ENCODE measurements around the gene RNASE11.
"Not testable (repeated sequence)": the region's sequence is repeated elsewhere in the genome, so short reads cannot be mapped to it uniquely, and the experiment has no call there.

RNASE11 gene

DNA sequence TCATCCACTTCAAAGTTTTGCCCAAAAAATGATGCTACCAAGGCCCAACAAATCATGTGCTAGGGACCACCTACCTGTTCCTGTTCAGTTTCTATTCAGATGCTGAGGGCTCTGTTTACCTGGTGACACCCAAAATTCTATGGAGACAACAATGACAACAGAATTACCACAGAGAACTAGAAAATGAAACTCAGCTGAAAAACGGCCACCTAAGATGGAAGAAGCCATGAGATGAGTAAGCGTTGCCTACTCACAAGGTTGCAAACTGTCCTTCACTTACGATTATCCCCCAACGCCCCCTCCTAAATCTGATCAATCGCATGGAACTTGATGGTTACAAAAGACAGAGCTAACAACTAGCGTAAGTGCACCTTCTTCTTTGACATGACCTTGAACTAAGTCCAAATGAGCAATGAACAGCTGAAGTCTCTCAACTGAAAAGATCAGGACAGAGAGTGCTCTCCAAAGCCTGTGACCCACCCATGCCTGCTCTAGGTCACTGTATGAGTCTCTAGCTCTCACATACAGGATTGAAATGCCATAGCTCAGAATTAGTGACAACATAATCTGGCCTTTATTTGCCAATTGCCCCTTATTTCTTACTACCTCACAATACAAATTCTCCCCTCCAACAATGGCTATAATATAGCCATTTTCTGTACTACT lies at the start of gene RNASE11:
Gene RNASE11, minus strand, starts transcription at position 513 of the 666 bp plus-strand sequence.
- no peak for DNase-seq

DNA sequence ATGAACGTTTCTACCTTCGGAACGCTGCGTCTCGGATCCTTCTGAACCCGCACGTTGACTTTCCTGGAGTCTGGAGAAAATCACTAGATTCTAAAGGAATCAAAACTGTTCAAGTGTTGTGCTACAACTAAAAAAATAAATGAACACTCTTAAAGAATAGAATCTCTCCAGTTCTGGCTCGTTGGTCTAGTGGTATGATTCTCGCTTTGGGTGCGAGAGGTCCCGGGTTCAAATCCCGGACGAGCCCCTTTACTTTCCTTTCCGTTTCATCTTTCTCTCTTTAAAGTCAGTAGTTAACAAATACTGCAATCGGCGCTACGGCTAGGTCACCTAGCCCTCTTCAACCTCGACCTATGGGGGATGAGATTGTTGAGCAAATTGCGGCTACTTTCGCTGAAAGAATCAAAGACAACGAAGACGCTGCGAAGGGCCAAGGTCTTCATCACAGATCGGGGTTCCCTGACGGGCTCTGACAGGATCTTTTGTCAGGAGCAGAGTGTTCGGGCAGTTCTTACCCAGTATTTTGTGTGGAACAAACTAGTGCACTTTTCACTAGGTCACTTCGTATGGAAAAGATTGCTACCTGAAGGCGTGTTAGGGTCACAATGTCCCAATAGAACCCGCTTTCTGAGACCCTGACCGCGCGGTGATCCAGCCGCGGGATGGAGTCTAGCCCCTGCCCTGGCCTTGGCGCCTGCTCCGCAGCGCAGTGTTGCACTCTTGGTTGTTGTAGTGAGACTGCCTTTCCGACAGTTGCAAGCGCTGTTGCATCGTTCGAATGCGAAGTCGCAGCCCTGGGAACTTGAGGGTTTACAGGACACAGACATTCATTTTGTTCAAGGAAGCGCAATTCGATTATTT lies 45.3 kb upstream of the RNASE11 start:
- DNase-seq = peak; percentile 43

DNA sequence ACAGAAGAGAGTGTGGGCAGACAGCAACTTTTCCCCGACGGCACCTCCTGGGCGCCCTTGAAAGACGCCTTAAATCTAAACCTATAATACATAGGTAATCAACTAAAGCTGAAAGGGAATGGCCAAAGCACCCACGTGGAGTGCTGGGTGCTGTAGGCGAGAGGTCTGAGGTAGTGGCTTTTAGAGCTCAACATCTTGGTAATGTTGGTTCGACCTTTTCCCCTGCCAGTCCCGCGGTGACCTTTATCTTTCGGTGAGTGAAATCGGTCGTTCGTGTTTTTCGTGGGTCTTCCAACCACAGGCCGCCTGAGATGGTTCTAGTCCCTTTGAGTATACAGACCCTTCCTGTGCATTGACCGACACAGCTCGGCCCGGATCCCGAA lies 44.6 kb upstream of the RNASE11 start:
- no peak for DNase-seq

GRCh38 chr14:20631880-20632389 lies 44.1 kb upstream of the RNASE11 start:
- no peak for DNase-seq

DNA sequence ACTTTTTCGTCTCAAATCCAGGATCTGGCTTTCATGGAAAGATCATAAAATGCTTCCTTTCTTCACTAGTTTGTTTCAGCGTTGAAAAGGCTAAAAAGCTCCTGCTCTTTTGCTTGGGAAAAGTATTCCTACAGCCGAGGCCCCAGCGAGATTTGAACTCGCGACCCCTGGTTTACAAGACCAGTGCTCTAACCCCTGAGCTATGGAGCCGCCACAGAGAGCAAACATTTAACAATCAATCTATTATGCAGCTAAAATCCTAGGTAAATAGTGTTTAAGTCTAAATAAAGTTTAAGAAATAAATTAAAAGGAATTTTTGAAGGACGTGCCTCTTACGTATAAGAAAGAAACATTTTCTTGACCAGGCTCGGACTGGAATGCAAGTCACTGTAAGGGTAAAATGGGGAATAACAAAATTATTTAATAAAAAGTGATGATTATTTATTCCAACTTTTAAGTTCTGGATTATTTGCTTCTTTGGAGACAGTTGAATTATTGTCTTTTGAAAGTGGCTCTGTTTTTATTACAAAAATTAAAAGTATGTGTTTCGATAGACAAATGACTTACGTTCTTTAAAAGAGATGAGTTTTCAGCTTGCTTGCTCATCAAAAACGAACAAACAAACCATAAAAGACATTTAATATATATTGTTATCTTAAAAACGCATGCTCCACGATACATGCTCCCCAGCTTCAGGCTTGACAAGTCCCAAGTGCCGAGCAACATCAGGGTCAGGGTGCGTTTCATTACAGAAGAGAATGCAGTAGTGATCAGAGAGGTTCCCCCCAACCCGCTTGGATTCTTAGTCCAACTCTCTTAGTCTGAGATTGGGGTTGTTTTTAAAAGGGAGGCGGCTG lies 43.5 kb upstream of the RNASE11 start:
- DNase-seq = peak; percentile 18

GRCh38 chr14:20630340-20631022 lies 42.7 kb upstream of the RNASE11 start:
- no peak for DNase-seq

- DNase-seq = no peak
These were observed 40.5 kb upstream of the RNASE11 start for GRCh38 chr14:20628063-20628854.

DNA sequence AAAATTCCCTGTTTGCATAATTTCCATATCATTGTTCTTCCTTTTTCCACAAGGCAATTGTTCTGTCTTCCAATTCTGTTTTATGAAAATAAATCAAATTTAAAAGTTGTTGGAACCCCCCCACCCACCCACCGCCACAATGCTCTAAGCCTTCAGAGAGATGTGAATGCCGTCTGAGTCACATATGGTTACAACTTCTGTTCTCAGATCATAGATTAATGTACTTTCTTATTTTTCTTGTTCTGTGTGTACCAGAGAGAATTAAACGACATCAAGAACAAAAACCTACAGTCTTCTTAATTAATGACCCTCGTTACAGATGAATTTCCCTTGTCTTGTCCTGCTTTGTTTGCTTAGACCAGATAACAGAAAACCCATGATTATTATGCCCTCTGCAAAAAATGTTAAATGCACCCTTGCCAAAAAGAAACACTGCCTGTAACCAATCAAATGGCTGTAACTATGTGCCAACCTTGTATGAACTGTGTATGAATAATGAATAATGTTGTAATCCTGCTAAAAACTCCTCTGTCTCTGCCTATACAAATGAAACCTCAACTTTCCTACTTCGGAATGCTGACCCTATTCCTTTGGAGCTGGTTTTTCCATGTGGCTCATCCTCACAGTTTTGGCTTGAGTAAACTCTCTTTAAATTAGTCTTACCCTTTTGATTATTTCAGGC lies 39.7 kb upstream of the RNASE11 start:
- DNase-seq = peak; percentile 23

GRCh38 chr14:20626274-20626673 lies 38.5 kb upstream of the RNASE11 start:
- no peak for DNase-seq

DNA sequence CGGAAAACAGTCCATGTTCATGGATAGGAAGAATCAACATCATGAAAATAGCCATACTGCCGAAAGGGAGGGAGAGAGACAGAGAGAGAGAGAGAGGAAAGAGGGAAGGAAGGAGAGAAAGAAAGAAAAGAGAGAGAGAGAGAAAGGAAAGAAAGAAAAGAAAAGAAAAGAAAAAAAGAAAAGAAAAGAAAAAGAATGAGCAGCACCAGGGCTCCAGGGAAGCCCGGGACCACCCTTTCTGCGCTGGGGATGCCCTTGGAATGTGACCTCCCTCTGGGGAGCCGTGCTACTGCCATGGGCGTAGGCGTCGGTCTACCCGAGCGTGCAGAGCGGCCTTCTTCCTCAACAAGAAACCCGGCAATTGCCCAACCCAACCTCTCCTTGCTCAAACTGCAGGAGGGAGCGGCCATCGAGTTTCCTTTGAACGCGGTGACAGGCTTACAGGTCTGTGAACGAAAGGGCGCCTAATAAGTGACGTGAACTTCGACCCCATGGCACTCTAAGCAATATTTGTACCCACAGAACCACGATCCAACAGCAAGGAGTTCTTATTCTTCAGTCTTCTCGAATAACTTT lies 36.8 kb upstream of the RNASE11 start:
- DNase-seq = peak; percentile 27

DNA sequence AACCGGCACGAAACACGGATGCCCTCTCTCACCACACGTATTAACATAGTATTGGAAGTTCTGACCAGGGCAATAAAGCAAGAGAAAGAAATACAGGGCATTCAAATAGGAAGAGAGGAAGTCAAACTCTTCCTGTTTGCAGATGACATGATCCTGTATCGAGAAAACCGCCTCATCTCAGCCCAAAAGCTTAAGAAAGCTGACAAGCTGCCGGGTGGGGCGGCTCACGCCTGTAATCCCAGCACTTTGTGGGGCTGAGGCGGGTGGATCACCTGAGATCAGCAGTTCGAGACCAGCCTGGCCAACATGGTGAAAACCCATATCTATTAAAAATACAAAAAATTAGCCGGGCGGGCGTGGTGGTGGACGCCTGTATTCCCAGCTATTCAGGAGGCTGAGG lies 36.0 kb upstream of the RNASE11 start:
- DNase-seq = no peak

GRCh38 chr14:20622816-20623291 lies 35.1 kb upstream of the RNASE11 start:
- DNase-seq = no peak

DNA sequence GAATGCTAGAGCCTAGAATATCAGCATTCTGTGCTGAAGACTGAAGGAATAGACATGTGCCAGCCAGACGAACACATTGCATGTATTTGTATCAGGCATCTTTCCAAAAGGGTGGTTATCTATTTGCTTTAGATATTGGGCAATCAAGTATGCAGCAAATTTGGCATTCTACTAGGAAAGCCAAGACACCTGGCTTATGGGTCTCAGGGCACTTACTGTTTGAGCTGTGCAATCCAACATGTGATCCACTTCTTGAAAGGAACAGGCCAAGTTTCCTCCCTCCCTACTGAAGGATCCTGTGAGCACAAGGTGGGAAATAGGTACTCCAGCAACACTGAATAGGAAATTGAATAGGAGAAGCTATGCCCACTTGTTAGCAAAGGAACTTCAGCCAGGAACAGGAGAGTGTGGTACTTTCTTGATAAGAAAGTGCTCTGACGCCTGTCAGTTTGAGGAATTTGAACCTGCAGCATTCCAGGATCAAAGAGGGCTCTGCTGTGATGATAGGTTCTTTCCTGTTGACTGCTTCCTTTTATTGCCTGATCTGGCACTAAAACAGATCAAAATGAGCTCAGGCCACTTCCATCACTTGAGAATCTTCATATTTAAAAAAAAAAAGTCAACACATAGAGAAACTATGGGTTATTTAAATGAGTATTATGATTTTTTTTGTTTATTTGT lies 33.1 kb upstream of the RNASE11 start:
- no peak for DNase-seq

DNA sequence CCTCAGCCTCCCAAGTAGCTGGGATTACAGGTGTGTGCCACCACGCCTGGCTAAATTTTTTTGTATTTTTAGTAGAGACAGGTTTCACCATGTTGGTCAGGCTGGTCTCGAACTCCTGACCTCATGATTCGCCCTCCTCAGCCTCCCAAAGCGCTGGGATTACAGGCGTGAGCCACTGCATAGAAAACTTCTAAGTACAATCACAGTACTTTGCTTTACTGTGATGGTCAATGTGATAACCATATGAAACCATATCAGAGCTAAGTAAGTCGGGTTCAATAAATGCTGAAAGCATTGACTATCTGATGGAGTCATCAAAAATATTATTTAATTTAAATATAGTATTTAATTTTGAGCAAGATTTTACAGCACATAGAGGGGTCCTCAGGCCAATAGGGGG lies 31.9 kb upstream of the RNASE11 start:
- not testable (repeated sequence) for DNase-seq

GRCh38 chr14:20618271-20618749 lies 30.5 kb upstream of the RNASE11 start:
- DNase-seq = no peak

- DNase-seq = no peak
These were observed 29.6 kb upstream of the RNASE11 start for GRCh38 chr14:20617138-20618003.

DNA sequence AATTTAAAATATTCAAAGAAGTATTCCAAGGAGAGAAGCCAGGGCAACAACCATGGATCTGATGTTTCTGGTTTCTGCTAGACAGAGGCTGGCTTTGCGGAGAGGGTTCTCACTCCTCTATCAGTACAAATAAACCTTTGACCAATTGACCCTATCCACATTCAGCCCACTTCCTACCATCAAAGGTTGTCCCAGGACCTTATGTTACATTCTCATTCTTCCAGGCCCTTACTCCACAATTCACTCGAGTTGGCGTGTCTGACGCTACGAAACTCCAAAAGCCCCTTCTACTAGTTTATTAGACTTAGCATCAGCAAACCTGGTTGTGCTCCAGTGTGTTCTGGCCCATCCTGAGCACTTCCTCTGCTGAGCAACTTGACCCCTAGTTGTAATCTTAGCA lies 28.2 kb upstream of the RNASE11 start:
- no peak for DNase-seq

- peak; percentile 23 for DNase-seq
These were observed 26.4 kb upstream of the RNASE11 start for GRCh38 chr14:20614038-20614840.
